Measurements from ENCODE around the gene ATRN.

The ATRN gene

GRCh38 chr20:3679749-3680700, 209.2 kb downstream of the ATRN start:
- DNase-seq, result no peak

- DNase-seq, result no peak
Observed at GRCh38 chr20:3680701-3681351, 210.0 kb downstream of the ATRN start.

GRCh38 chr20:3681352-3681930, 210.6 kb downstream of the ATRN start:
- DNase-seq, result no peak

- DNase-seq, result no peak
Observed at GRCh38 chr20:3681931-3682781, 211.3 kb downstream of the ATRN start, which contains the start of gene ADAM33. Gene ADAM33 (minus strand): TSS chr20:3682010. CDS start chr20:3682004, 6 bp downstream.

GRCh38 chr20:3685341-3685740, 214.5 kb downstream of the ATRN start:
- no peak for DNase-seq

- no peak for DNase-seq
Observed at GRCh38 chr20:3686421-3686820, 215.6 kb downstream of the ATRN start.

GRCh38 chr20:3686867-3687321, 216.1 kb downstream of the ATRN start:
- DNase-seq, result peak; percentile 54

GRCh38 chr20:3687655-3688054, 216.8 kb downstream of the ATRN start:
- no peak for DNase-seq

GRCh38 chr20:3689978-3690377, 219.2 kb downstream of the ATRN start:
- no peak for DNase-seq

GRCh38 chr20:3690413-3690812, 219.6 kb downstream of the ATRN start:
- no peak for DNase-seq

GRCh38 chr20:3691306-3691705, 220.5 kb downstream of the ATRN start:
- no peak for DNase-seq

- no peak for DNase-seq
Observed at GRCh38 chr20:3691897-3692296, 221.1 kb downstream of the ATRN start.

- no peak for DNase-seq
Observed at GRCh38 chr20:3692706-3693294, 222.0 kb downstream of the ATRN start.

- DNase-seq, result no peak
Observed at GRCh38 chr20:3693376-3693775, 222.6 kb downstream of the ATRN start.

GRCh38 chr20:3694864-3695263, 224.0 kb downstream of the ATRN start:
- no peak for DNase-seq

GRCh38 chr20:3696200-3696599, 225.4 kb downstream of the ATRN start:
- no peak for DNase-seq

- no peak for DNase-seq
Observed at GRCh38 chr20:3696745-3697587, 226.1 kb downstream of the ATRN start.

- DNase-seq, result no peak
Observed at GRCh38 chr20:3697588-3698305, 226.9 kb downstream of the ATRN start.

- DNase-seq, result no peak
Observed at GRCh38 chr20:3698591-3699001, 227.8 kb downstream of the ATRN start.

GRCh38 chr20:3699037-3699436, 228.2 kb downstream of the ATRN start:
- DNase-seq, result no peak
